Measurements from ENCODE around the gene ZNF576.
"Not testable (repeated sequence)": the region's sequence is repeated elsewhere in the genome, so short reads cannot be mapped to it uniquely, and the experiment has no call there.

ZNF576 gene

GRCh38 chr19:43595999-43596841 lies at the start of gene ZNF576, which contains the start of gene IRGQ:
TSS of gene ZNF576 (plus strand) at chr19:43596595. CDS start at chr19:43597109, 514 bp downstream.
TSS of gene IRGQ (minus strand) at chr19:43596134. CDS start at chr19:43595338, 796 bp downstream.
- CTCF ChIA-PET = interaction anchor here (0.6 kb wide), 1 partner anchor 158 kb away, joined by 3 read pairs; no protein-coding TSS in a partner anchor
- TF ChIP-seq CTCF (conservative IDR thresholded peaks at IDR 0.05; ENCODE audit: low read depth) = no peak
- DNase-seq (ENCODE audit: low spot score) = peak; percentile 99
- POLR2A ChIA-PET (ENCODE audit: low non-redundant PET) = interaction anchor here (0.6 to 1.1 kb wide), 3 partner anchors 10 to 32 kb away, joined by 3 to 5 read pairs (median 4); no protein-coding TSS in a partner anchor
- H3K27ac ChIP-seq = peak within 1 kb of the TSS; percentile 92

GRCh38 chr19:43547926-43548325 lies 48.5 kb upstream of the ZNF576 start:
- POLR2A ChIA-PET (ENCODE audit: low non-redundant PET); H3K27ac ChIP-seq; CTCF ChIA-PET; DNase-seq (ENCODE audit: low spot score): not testable (repeated sequence)

- TF ChIP-seq CTCF (conservative IDR thresholded peaks at IDR 0.05; ENCODE audit: low read depth) = no peak
- no peak for DNase-seq (ENCODE audit: low spot score)
- POLR2A ChIA-PET (ENCODE audit: low non-redundant PET) = no interaction called here
- CTCF ChIA-PET = no interaction called here
- no peak overlapping the region for H3K27ac ChIP-seq
Measured at GRCh38 chr19:43548706-43549105, 47.7 kb upstream of the ZNF576 start.

- POLR2A ChIA-PET (ENCODE audit: low non-redundant PET) = no interaction called here
- CTCF ChIA-PET = interaction anchor here (0.7 kb wide), 1 partner anchor 1853 kb away, joined by 3 read pairs; no protein-coding TSS in a partner anchor
- H3K27ac ChIP-seq = no peak overlapping the region
- no peak for TF ChIP-seq CTCF (conservative IDR thresholded peaks at IDR 0.05; ENCODE audit: low read depth)
- DNase-seq (ENCODE audit: low spot score) = no peak
Measured at GRCh38 chr19:43551399-43552197, 44.8 kb upstream of the ZNF576 start.

- TF ChIP-seq CTCF (conservative IDR thresholded peaks at IDR 0.05; ENCODE audit: low read depth) = no peak
- ChIA-PET CTCF (interaction anchor here (0.7 kb wide), 1 partner anchor 1853 kb away, joined by 3 read pairs; no protein-coding TSS in a partner anchor), POLR2A (ENCODE audit: low non-redundant PET) (no interaction called here)
- H3K27ac ChIP-seq = no peak overlapping the region
- DNase-seq (ENCODE audit: low spot score) = no peak
Measured at GRCh38 chr19:43552198-43552450, 44.3 kb upstream of the ZNF576 start.

- POLR2A ChIA-PET (ENCODE audit: low non-redundant PET) = no interaction called here
- no peak overlapping the region for H3K27ac ChIP-seq
- CTCF ChIA-PET = interaction anchor here (0.7 kb wide), 1 partner anchor 352 kb away, joined by 9 read pairs; no protein-coding TSS in a partner anchor
- TF ChIP-seq CTCF (conservative IDR thresholded peaks at IDR 0.05; ENCODE audit: low read depth) = no peak
- no peak for DNase-seq (ENCODE audit: low spot score)
Measured at GRCh38 chr19:43552616-43553015, 43.8 kb upstream of the ZNF576 start.
